HG03108 (cell line): ENCODE results near the gene TMPRSS11A.

ENCODE experiments used
- ATAC-seq: cut with Tn5 transposase; IDR thresholded peaks from one replicate; pipeline ENCODE4 v1.9.1; 2021; ENCODE audit warnings: moderate library complexity; ENCODE audit not compliant: unreplicated experiment

TMPRSS11A gene

GRCh38 chr4:67915400-67915966, 47.8 kb downstream of the TMPRSS11A start:
- ATAC-seq = no peak

GRCh38 chr4:67912080-67912479, 51.2 kb downstream of the TMPRSS11A start:
- ATAC-seq = no peak

- ATAC-seq = no peak
These were observed 51.7 kb downstream of the TMPRSS11A start for GRCh38 chr4:67911638-67912037.

GRCh38 chr4:67911141-67911540, 52.2 kb downstream of the TMPRSS11A start:
- no peak for ATAC-seq

- ATAC-seq = no peak
These were observed 52.7 kb downstream of the TMPRSS11A start for GRCh38 chr4:67910585-67910905.

- no peak for ATAC-seq
These were observed 53.2 kb downstream of the TMPRSS11A start for GRCh38 chr4:67909905-67910584.

GRCh38 chr4:67907650-67908049, 55.6 kb downstream of the TMPRSS11A start:
- no peak for ATAC-seq

- ATAC-seq = no peak
These were observed 64.2 kb downstream of the TMPRSS11A start for GRCh38 chr4:67899096-67899495.

GRCh38 chr4:67897686-67898085, 65.6 kb downstream of the TMPRSS11A start:
- no peak for ATAC-seq

- no peak for ATAC-seq
These were observed 66.8 kb downstream of the TMPRSS11A start for GRCh38 chr4:67896421-67897065.

- ATAC-seq = no peak
These were observed 68.6 kb downstream of the TMPRSS11A start for GRCh38 chr4:67894659-67895058.

GRCh38 chr4:67892905-67893304, 70.4 kb downstream of the TMPRSS11A start:
- no peak for ATAC-seq

GRCh38 chr4:67892253-67892652, 71.0 kb downstream of the TMPRSS11A start:
- ATAC-seq = no peak

GRCh38 chr4:67891645-67892044, 71.6 kb downstream of the TMPRSS11A start:
- ATAC-seq = no peak

- no peak for ATAC-seq
These were observed 77.0 kb downstream of the TMPRSS11A start for GRCh38 chr4:67886281-67886680.

- no peak for ATAC-seq
These were observed 77.5 kb downstream of the TMPRSS11A start for GRCh38 chr4:67885762-67886161.

GRCh38 chr4:67884701-67885100, 78.6 kb downstream of the TMPRSS11A start:
- ATAC-seq = no peak

GRCh38 chr4:67883902-67884301, 79.4 kb downstream of the TMPRSS11A start, which contains the start of gene TMPRSS11D:
Gene TMPRSS11D (minus strand): TSS chr4:67884002. CDS start chr4:67883933, 69 bp downstream.
- no peak for ATAC-seq

GRCh38 chr4:67883458-67883857, 79.8 kb downstream of the TMPRSS11A start:
- no peak for ATAC-seq

GRCh38 chr4:67880866-67881610, 82.3 kb downstream of the TMPRSS11A start:
- no peak for ATAC-seq

- ATAC-seq = no peak
These were observed 83.8 kb downstream of the TMPRSS11A start for GRCh38 chr4:67879486-67879885.

- no peak for ATAC-seq
These were observed 86.2 kb downstream of the TMPRSS11A start for GRCh38 chr4:67877086-67877485.
